Thyroid gland (tissue), 4 donors: ENCODE data around the gene ID2. TPM values are rescaled to one million over a fixed set of nuclear protein-coding genes. Genes with fewer than 3 reads are reported as not detected.

Experiments used
- DNase-seq, 2 donors: peaks; one replicate each; pipeline ENCODE4 v3.0.0-alpha.2; 2019
- H3K27ac ChIP-seq, 3 donors: fragments of 200-600 bp; sonication (generic); 1 replicate in 2 of 3; 2 replicates in 1 of 3; pipeline ENCODE4 v1.5.1; 2016 to 2019; ENCODE audit warnings: mild to moderate bottlenecking in 1 of 3, moderate library complexity in 1 of 3
- H3K27me3 ChIP-seq: fragments of 200-600 bp; sonication (generic); one replicate; pipeline ENCODE4 v1.5.1; 2019
- H3K36me3 ChIP-seq, 2 donors: fragments of 200-600 bp; sonication (generic); one replicate each; pipeline ENCODE4 v1.5.1; 2016 to 2019
- H3K4me1 ChIP-seq, 2 donors: fragments of 200-600 bp; sonication (generic); one replicate each; pipeline ENCODE4 v1.5.1; 2017 to 2019
- H3K4me3 ChIP-seq, 3 donors: fragments of 200-600 bp; sonication (generic); replicated peaks in 1 of 3; 1 replicate in 2 of 3; 2 replicates in 1 of 3; pipeline ENCODE4 v1.5.1; 2016; ENCODE audit warnings: mild to moderate bottlenecking in 1 of 3
- H3K9me3 ChIP-seq: fragments of 200-600 bp; sonication (generic); one replicate; pipeline ENCODE4 v1.5.1; 2017
- CTCF ChIP-seq, 6 experiments: fragments of 200-600 bp in 3 of 6; fragments of 450-650 bp in 3 of 6; sonication (generic) in 3 of 6; IDR thresholded peaks; one replicate each; pipeline ENCODE4 v1.5.1; 2016 to 2019; ENCODE audit warnings: antibody characterized with exemption in 6 of 6, mild to moderate bottlenecking in 2 of 6, inconsistent platforms in 1 of 6, moderate library complexity in 1 of 6
- POLR2A ChIP-seq, 2 donors: fragments of 450-650 bp; IDR thresholded peaks; one replicate each; pipeline ENCODE4 v1.6.1; 2017; ENCODE audit warnings: antibody characterized with exemption in 2 of 2, mild to moderate bottlenecking in 2 of 2, moderate library complexity in 1 of 2
- WGBS, 2 donors: methylation state at CpG; one replicate each; pipeline ENCODE4 v1.1.5; 2017; 5-methylcytosine and 5-hydroxymethylcytosine counted together
- intact Hi-C: fragments of 100-400 bp; cut with DNase I; formaldehyde crosslinking; loops from one replicate; pipeline ENCODE4 v1.15.1; 2023
- total RNA-seq, 4 donors: library from RNA; depleted of rRNA; stranded (reverse); fragments of >200 nt; gene quantifications; one replicate each; pipeline ENCODE4 v1.2.3, GENCODE V29; 2016

Gene ID2
- total RNA-seq, 4 donors from 2014 or later: 226 to 298 (median 247) TPM

GRCh38 chr2:8676191-8676920 lies 5.5 kb upstream of the ID2 start:
- no peak for TF ChIP-seq CTCF (IDR thresholded peaks at IDR 0.05)
- TF ChIP-seq POLR2A (IDR thresholded peaks at IDR 0.05): peak in 1 of 2 donors; percentile 74
- Histone ChIP-seq H3K4me3 (peak overlapping the region in 2 of 3 donors; percentile 9 to 73), H3K4me1 (peaks cover 32 to 33% of the 10 kb centered on the region in 2 donors), H3K9me3 (no peaks in the 10 kb centered on the region), H3K27me3 (no peaks in the 10 kb centered on the region), H3K36me3 (no peaks in the 10 kb centered on the region), H3K27ac (peak overlapping the region; percentile 95 to 97 (median 96))
- intact Hi-C loops: no loop called here
- peak; percentile 85 to 90 for DNase-seq
- 22 to 36% methylated on average over 33 to 45 of the region's 51 CpGs for WGBS, 2 donors

- no peaks in the 10 kb centered on the region for H3K36me3 ChIP-seq
- DNase-seq: peak; percentile 50 to 53
- peaks cover 32 to 33% of the 10 kb centered on the region in 2 donors for H3K4me1 ChIP-seq
- peak overlapping the region in 2 of 3 donors; percentile 9 to 73 for H3K4me3 ChIP-seq
- no peak for TF ChIP-seq CTCF (IDR thresholded peaks at IDR 0.05)
- peak in 1 of 2 donors; percentile 49 for TF ChIP-seq POLR2A (IDR thresholded peaks at IDR 0.05)
- no peaks in the 10 kb centered on the region for H3K9me3 ChIP-seq
- 6 to 7% methylated on average over 18 to 35 of the region's 35 CpGs for WGBS, 2 donors
- no peaks in the 10 kb centered on the region for H3K27me3 ChIP-seq
- peak overlapping the region; percentile 95 to 97 (median 96) for H3K27ac ChIP-seq
- intact Hi-C loops: no loop called here
Measured at GRCh38 chr2:8676921-8677645, 4.8 kb upstream of the ID2 start.

- 0 to 1% methylated on average over 28 to 41 of the region's 41 CpGs for WGBS, 2 donors
- TF ChIP-seq POLR2A (IDR thresholded peaks at IDR 0.05) (peak in 1 of 2 donors; percentile 47), CTCF (IDR thresholded peaks at IDR 0.05) (no peak)
- Histone ChIP-seq H3K9me3 (no peaks in the 10 kb centered on the region), H3K27me3 (no peaks in the 10 kb centered on the region), H3K36me3 (no peaks in the 10 kb centered on the region), H3K4me3 (peak overlapping the region in 2 of 3 donors; percentile 18 to 73), H3K27ac (peak overlapping the region; percentile 95 to 97 (median 96)), H3K4me1 (peaks cover 32 to 33% of the 10 kb centered on the region in 2 donors)
- intact Hi-C loops: no loop called here
- DNase-seq: peak; percentile 76 to 79
Measured at GRCh38 chr2:8677646-8678592, 3.9 kb upstream of the ID2 start.

GRCh38 chr2:8678731-8679566 lies 2.9 kb upstream of the ID2 start:
- WGBS, 2 donors: 0% methylated on average over 9 to 56 of the region's 91 CpGs
- Histone ChIP-seq H3K4me1 (peaks cover 32 to 33% of the 10 kb centered on the region in 2 donors), H3K9me3 (no peaks in the 10 kb centered on the region), H3K4me3 (peak overlapping the region; percentile 54 to 73 (median 56)), H3K27me3 (no peaks in the 10 kb centered on the region), H3K27ac (peak overlapping the region; percentile 99 to 100 (median 100)), H3K36me3 (no peaks in the 10 kb centered on the region)
- intact Hi-C loops: no loop called here
- DNase-seq: peak; percentile 97 to 98
- TF ChIP-seq POLR2A (IDR thresholded peaks at IDR 0.05): peak; percentile 53 to 97
- no peak for TF ChIP-seq CTCF (IDR thresholded peaks at IDR 0.05)
